SU-DHL-6 (cell line): ENCODE results near the gene PFDN2.

Experiments used
- EZH2phosphoT487 ChIP-seq: fragments of 200-600 bp; sonication (generic), shearing (Covaris generic); conservative IDR thresholded peaks from 2 replicates; pipeline ENCODE4 v1.6.1; 2018; ENCODE audit warnings: mild to moderate bottlenecking, antibody characterized with exemption, low read length, moderate library complexity, mixed read lengths
- TF ChIP-seq, protein P1 (sequence below): fragments of 200-600 bp; sonication (generic); IDR thresholded peaks from one replicate; pipeline ENCODE4 v1.5.1; 2017; ENCODE audit warnings: antibody characterized with exemption, mild to moderate bottlenecking, low read length, moderate library complexity; ENCODE audit not compliant: insufficient read depth, poor library complexity, severe bottlenecking

DNA sequence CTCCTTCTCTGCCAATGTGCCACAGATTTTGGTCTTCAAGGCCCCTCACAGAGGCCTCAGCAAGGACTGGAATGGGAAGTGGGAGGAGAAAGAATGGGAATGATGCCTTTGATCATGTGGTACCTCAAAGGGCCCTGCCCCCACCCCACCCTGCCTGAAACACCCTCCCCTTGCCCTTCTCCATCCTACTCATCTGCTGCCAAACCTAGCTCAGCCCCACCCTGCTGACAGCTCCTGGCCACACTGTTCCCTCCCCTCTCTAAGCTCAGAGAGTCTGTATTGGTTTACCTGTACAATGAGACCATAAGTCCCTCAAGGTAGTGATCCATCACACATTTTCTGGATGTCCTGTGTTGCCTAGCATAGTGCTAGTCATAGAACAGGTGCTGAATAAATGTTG lies 41.4 kb downstream of the PFDN2 start:
- TF ChIP-seq, protein P1, sequence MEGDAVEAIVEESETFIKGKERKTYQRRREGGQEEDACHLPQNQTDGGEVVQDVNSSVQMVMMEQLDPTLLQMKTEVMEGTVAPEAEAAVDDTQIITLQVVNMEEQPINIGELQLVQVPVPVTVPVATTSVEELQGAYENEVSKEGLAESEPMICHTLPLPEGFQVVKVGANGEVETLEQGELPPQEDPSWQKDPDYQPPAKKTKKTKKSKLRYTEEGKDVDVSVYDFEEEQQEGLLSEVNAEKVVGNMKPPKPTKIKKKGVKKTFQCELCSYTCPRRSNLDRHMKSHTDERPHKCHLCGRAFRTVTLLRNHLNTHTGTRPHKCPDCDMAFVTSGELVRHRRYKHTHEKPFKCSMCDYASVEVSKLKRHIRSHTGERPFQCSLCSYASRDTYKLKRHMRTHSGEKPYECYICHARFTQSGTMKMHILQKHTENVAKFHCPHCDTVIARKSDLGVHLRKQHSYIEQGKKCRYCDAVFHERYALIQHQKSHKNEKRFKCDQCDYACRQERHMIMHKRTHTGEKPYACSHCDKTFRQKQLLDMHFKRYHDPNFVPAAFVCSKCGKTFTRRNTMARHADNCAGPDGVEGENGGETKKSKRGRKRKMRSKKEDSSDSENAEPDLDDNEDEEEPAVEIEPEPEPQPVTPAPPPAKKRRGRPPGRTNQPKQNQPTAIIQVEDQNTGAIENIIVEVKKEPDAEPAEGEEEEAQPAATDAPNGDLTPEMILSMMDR: no peak
- TF ChIP-seq EZH2phosphoT487: no peak
